ENCODE results near the gene YES1. TPM values are rescaled to one million over a fixed set of nuclear protein-coding genes. Genes with fewer than 3 reads are reported as not detected.
"Not testable (repeated sequence)": the region's sequence is repeated elsewhere in the genome, so short reads cannot be mapped to it uniquely, and the experiment has no call there.

YES1 gene
- total RNA-seq, 1 donor from 2014 or later: 37.6 TPM

GRCh38 chr18:778194-778927, 33.7 kb downstream of the YES1 start:
- TF ChIP-seq CTCF (IDR thresholded peaks at IDR 0.05): no peak
- H3K4me3 Mint-ChIP-seq (ENCODE audit: unreplicated experiment): no peak overlapping the region
- DNase-seq (ENCODE audit: extremely low spot score, unreplicated experiment): no peak
- H3K9me3 Mint-ChIP-seq (ENCODE audit: unreplicated experiment): no peaks in the 10 kb centered on the region
- H3K27me3 Mint-ChIP-seq (ENCODE audit: unreplicated experiment): no peaks in the 10 kb centered on the region
- H3K27ac Mint-ChIP-seq (ENCODE audit: unreplicated experiment): peak overlapping the region; percentile 67
- H3K36me3 Mint-ChIP-seq (ENCODE audit: unreplicated experiment): peaks cover 3% of the 10 kb centered on the region
- peaks cover 16% of the 10 kb centered on the region for H3K4me1 Mint-ChIP-seq (ENCODE audit: unreplicated experiment)

- H3K27me3 Mint-ChIP-seq (ENCODE audit: unreplicated experiment): no peaks in the 10 kb centered on the region
- DNase-seq (ENCODE audit: extremely low spot score, unreplicated experiment): no peak
- H3K36me3 Mint-ChIP-seq (ENCODE audit: unreplicated experiment): peaks cover 5% of the 10 kb centered on the region
- H3K4me1 Mint-ChIP-seq (ENCODE audit: unreplicated experiment): peaks cover 16% of the 10 kb centered on the region
- no peak for TF ChIP-seq CTCF (IDR thresholded peaks at IDR 0.05)
- H3K27ac Mint-ChIP-seq (ENCODE audit: unreplicated experiment): no peak overlapping the region
- H3K9me3 Mint-ChIP-seq (ENCODE audit: unreplicated experiment): no peaks in the 10 kb centered on the region
- no peak overlapping the region for H3K4me3 Mint-ChIP-seq (ENCODE audit: unreplicated experiment)
Observed at GRCh38 chr18:777021-777420, 35.0 kb downstream of the YES1 start.

- H3K4me3 Mint-ChIP-seq (ENCODE audit: unreplicated experiment); H3K36me3 Mint-ChIP-seq (ENCODE audit: unreplicated experiment); DNase-seq (ENCODE audit: extremely low spot score, unreplicated experiment); H3K9me3 Mint-ChIP-seq (ENCODE audit: unreplicated experiment); H3K27me3 Mint-ChIP-seq (ENCODE audit: unreplicated experiment); H3K27ac Mint-ChIP-seq (ENCODE audit: unreplicated experiment): not testable (repeated sequence)
- H3K4me1 Mint-ChIP-seq (ENCODE audit: unreplicated experiment): peaks cover 16% of the 10 kb centered on the region
Observed at GRCh38 chr18:776044-776443, 36.0 kb downstream of the YES1 start.

- H3K4me1 Mint-ChIP-seq (ENCODE audit: unreplicated experiment): peaks cover 23% of the 10 kb centered on the region
- no peaks in the 10 kb centered on the region for H3K9me3 Mint-ChIP-seq (ENCODE audit: unreplicated experiment)
- DNase-seq (ENCODE audit: extremely low spot score, unreplicated experiment): no peak
- H3K4me3 Mint-ChIP-seq (ENCODE audit: unreplicated experiment): no peak overlapping the region
- no peaks in the 10 kb centered on the region for H3K27me3 Mint-ChIP-seq (ENCODE audit: unreplicated experiment)
- H3K27ac Mint-ChIP-seq (ENCODE audit: unreplicated experiment): no peak overlapping the region
- TF ChIP-seq CTCF (IDR thresholded peaks at IDR 0.05): no peak
- peaks cover 5% of the 10 kb centered on the region for H3K36me3 Mint-ChIP-seq (ENCODE audit: unreplicated experiment)
Observed at GRCh38 chr18:774811-775210, 37.2 kb downstream of the YES1 start.

GRCh38 chr18:773980-774624, 37.9 kb downstream of the YES1 start:
- H3K27me3 Mint-ChIP-seq (ENCODE audit: unreplicated experiment): no peaks in the 10 kb centered on the region
- no peak for TF ChIP-seq CTCF (IDR thresholded peaks at IDR 0.05)
- peaks cover 20% of the 10 kb centered on the region for H3K4me1 Mint-ChIP-seq (ENCODE audit: unreplicated experiment)
- no peaks in the 10 kb centered on the region for H3K9me3 Mint-ChIP-seq (ENCODE audit: unreplicated experiment)
- H3K4me3 Mint-ChIP-seq (ENCODE audit: unreplicated experiment): no peak overlapping the region
- DNase-seq (ENCODE audit: extremely low spot score, unreplicated experiment): no peak
- no peak overlapping the region for H3K27ac Mint-ChIP-seq (ENCODE audit: unreplicated experiment)
- peaks cover 5% of the 10 kb centered on the region for H3K36me3 Mint-ChIP-seq (ENCODE audit: unreplicated experiment)

Measured in osteocyte (in vitro differentiated cells).